GM12801 (cell line): ENCODE data around the gene PLEKHA4.

ENCODE experiments used
- CTCF ChIP-seq: IDR thresholded peaks from one replicate; pipeline ENCODE4 v1.5.1; 2011; ENCODE audit warnings: control low read depth; ENCODE audit not compliant: insufficient read length; ENCODE audit errors: extremely low read depth

PLEKHA4 gene

GRCh38 chr19:48874303-48875135, 6.1 kb upstream of the PLEKHA4 start:
- no peak for TF ChIP-seq CTCF

- TF ChIP-seq CTCF: no peak
These were observed 5.3 kb upstream of the PLEKHA4 start for GRCh38 chr19:48873476-48874302.

- no peak for TF ChIP-seq CTCF
These were observed 4.6 kb upstream of the PLEKHA4 start for GRCh38 chr19:48872884-48873475.

- TF ChIP-seq CTCF: no peak
These were observed 3.9 kb upstream of the PLEKHA4 start, which contains the start of gene PPP1R15A for GRCh38 chr19:48872182-48872883. Gene PPP1R15A, plus strand, starts transcription at chr19:48872421. Its CDS starts 813 bp downstream, at chr19:48873234.

GRCh38 chr19:48870048-48870447, 1.6 kb upstream of the PLEKHA4 start:
- TF ChIP-seq CTCF: no peak

- TF ChIP-seq CTCF: no peak
These were observed 687 bp downstream of the PLEKHA4 start for GRCh38 chr19:48867746-48868113.
